ENCODE results near the gene ZG16B. TPM values are rescaled to one million over a fixed set of nuclear protein-coding genes. Genes with fewer than 3 reads are reported as not detected.

ZG16B gene
- total RNA-seq, 1 experiment from 2014 or later = not detected

DNA sequence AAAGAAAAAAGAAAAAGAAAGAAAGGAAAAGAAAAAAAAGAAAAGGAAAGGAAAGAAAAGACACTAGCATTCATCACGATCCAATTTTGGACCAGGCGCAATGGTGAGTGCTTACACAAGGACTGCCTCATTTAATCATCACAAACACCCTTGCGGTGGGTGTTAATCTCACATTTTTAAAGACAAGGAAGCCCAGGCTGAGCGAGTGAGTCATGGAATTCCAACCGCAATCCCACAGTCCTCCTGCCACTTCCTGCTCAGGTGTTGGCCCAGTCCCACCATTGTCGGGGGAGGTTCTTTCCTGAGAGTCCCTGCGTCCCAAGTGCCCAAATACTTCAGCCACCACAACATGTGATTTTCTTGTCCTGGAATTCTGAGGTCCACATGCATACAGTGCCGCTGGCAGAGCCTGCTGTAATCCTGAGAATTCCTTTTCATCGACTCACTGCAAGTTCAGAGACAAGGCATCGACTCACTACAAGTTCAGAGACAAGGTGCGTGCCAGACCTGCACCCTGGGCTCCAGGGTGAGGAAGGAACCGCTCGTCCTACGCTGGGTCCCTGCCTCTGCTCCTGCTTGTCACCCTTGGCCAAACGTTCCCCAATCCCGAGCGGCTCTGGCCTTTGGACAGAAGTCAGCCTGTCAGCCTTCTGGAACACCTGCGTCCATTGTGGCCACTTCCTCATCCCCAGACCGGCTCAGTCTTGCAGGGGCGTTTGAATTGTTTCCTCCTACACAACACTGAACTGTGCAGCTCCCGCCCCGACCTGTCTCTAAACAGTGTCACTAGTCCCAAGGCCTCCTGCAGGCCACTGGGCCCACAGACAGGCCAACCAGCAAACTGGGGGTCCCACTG, 5.8 kb downstream of the ZG16B start:
- Histone ChIP-seq H3K9ac (ENCODE audit: extremely low read depth, insufficient read length, low read length) (no peak overlapping the region), H3K56ac (ENCODE audit: insufficient read length, low read depth, low read length) (no peak overlapping the region)
- TF ChIP-seq, protein P1, sequence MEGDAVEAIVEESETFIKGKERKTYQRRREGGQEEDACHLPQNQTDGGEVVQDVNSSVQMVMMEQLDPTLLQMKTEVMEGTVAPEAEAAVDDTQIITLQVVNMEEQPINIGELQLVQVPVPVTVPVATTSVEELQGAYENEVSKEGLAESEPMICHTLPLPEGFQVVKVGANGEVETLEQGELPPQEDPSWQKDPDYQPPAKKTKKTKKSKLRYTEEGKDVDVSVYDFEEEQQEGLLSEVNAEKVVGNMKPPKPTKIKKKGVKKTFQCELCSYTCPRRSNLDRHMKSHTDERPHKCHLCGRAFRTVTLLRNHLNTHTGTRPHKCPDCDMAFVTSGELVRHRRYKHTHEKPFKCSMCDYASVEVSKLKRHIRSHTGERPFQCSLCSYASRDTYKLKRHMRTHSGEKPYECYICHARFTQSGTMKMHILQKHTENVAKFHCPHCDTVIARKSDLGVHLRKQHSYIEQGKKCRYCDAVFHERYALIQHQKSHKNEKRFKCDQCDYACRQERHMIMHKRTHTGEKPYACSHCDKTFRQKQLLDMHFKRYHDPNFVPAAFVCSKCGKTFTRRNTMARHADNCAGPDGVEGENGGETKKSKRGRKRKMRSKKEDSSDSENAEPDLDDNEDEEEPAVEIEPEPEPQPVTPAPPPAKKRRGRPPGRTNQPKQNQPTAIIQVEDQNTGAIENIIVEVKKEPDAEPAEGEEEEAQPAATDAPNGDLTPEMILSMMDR (conservative IDR thresholded peaks at IDR 0.05) = no peak

More for the DNA sequence above, 5.8 kb downstream of the ZG16B start:
- H3K18ac ChIP-seq (ENCODE audit: insufficient read length, low read depth, low read length) = peak overlapping the region; percentile 16
- no peak overlapping the region for H2BK20ac ChIP-seq (ENCODE audit: low read depth, low read length, poor library complexity, severe bottlenecking)
- H2BK15ac ChIP-seq (ENCODE audit: low read depth, low read length) = no peak overlapping the region
- peaks cover 7% of the 10 kb centered on the region for H3K27me3 Mint-ChIP-seq (ENCODE audit: low read depth)
- no peaks in the 10 kb centered on the region for H3K9me3 ChIP-seq (ENCODE audit: control insufficient read depth, low read depth, low read length)
- H3K27ac ChIP-seq (ENCODE audit: insufficient read length, low read depth, low read length) = no peak overlapping the region
- peaks cover 17 to 19% of the 10 kb centered on the region in 2 experiments for H3K4me1 Mint-ChIP-seq
- H2BK120ac ChIP-seq (ENCODE audit: low read depth, low read length, poor library complexity, severe bottlenecking) = no peak overlapping the region
- H4K8ac ChIP-seq (replicated peaks; ENCODE audit: insufficient read length, low read depth, low read length) = no peak overlapping the region
- peak overlapping the region in 1 of 3 experiments; percentile 87; a peak in 2 of 7 replicates for H3K27ac Mint-ChIP-seq
- H3K36me3 Mint-ChIP-seq (ENCODE audit: insufficient read depth in 1 of 3, low read depth in 3 of 3) = no peaks in the 10 kb centered on the region
- peak; percentile 71 for DNase-seq
- peaks cover 3% of the 10 kb centered on the region; the same call in 1 of the 2 replicates for H3K4me1 ChIP-seq (ENCODE audit: insufficient read depth, low read length)
- H3K27me3 ChIP-seq (ENCODE audit: insufficient read depth, low read length) = no peaks in the 10 kb centered on the region; the same call in 1 of the 2 replicates
- no peak overlapping the region for H3T11ph ChIP-seq (ENCODE audit: low read length)
- no peak overlapping the region for H2BK5ac ChIP-seq (ENCODE audit: insufficient read length, low read length)
- H4K20me1 ChIP-seq (ENCODE audit: control insufficient read depth, insufficient read depth, insufficient read length) = no peaks in the 10 kb centered on the region
- H4K5ac ChIP-seq (ENCODE audit: insufficient read length, low read depth, low read length) = no peak overlapping the region
- no peaks in the 10 kb centered on the region for H3K79me1 ChIP-seq (ENCODE audit: insufficient read depth, low read depth, low read length, poor library complexity, severe bottlenecking)
- no peak overlapping the region for H3K4ac ChIP-seq (ENCODE audit: low read depth, low read length)
- H3K79me2 ChIP-seq (ENCODE audit: insufficient read depth, low read length) = no peaks in the 10 kb centered on the region
- H3K23me2 ChIP-seq (ENCODE audit: insufficient read length, low read depth, low read length, poor library complexity, severe bottlenecking) = no peaks in the 10 kb centered on the region
- H2AK5ac ChIP-seq (ENCODE audit: insufficient read length, low read length) = no peak overlapping the region
- WGBS (ENCODE audit: extremely low coverage, insufficient read length, low lambda C conversion rate) = no CpG with 5 or more reads among the region's 22 CpGs
- no peak overlapping the region for H3K14ac ChIP-seq (ENCODE audit: insufficient read depth, low read length)
- H3K9me3 Mint-ChIP-seq = no peaks in the 10 kb centered on the region; a peak in 2 of 5 replicates
- no peak overlapping the region for H2AFZ ChIP-seq (ENCODE audit: low read length)
- no peak overlapping the region for H3K23ac ChIP-seq (ENCODE audit: insufficient read length, low read depth, low read length)
- no peak overlapping the region for H3K4me3 Mint-ChIP-seq
- no peak overlapping the region for H3K4me2 ChIP-seq (ENCODE audit: insufficient read depth, insufficient read length, low read length)
- H4K91ac ChIP-seq (ENCODE audit: insufficient read length, low read depth, low read length) = no peak overlapping the region
- H2BK12ac ChIP-seq (ENCODE audit: insufficient read length, low read depth, low read length) = no peak overlapping the region

Data from H9 (cell line).